ENCODE results near the gene WWOX.

WWOX gene

GRCh38 chr16:78817200-78817739, 717.8 kb downstream of the WWOX start:
- ATAC-seq, result no peak
- TF ChIP-seq GLIS3 (CRISPR knock-in tag; IDR thresholded peaks at IDR 0.05) (no peak), BACH2 (CRISPR knock-in tag; IDR thresholded peaks at IDR 0.05; ENCODE audit: borderline replicate concordance) (no peak), ZFP30 (CRISPR knock-in tag; IDR thresholded peaks at IDR 0.05) (no peak), CSDC2 (CRISPR knock-in tag; IDR thresholded peaks at IDR 0.05) (no peak), OSR1 (CRISPR knock-in tag; IDR thresholded peaks at IDR 0.05) (no peak), RARB (CRISPR knock-in tag; IDR thresholded peaks at IDR 0.05) (no peak), CSRNP3 (CRISPR knock-in tag; IDR thresholded peaks at IDR 0.05) (no peak), POU6F1 (CRISPR knock-in tag; IDR thresholded peaks at IDR 0.05; ENCODE audit: borderline replicate concordance, low read depth) (no peak), ZNF565 (CRISPR knock-in tag; conservative IDR thresholded peaks at IDR 0.05; ENCODE audit: low read depth) (no peak), ZC3H10 (CRISPR knock-in tag; IDR thresholded peaks at IDR 0.05) (no peak)
- TF ChIP-seq, protein P1, sequence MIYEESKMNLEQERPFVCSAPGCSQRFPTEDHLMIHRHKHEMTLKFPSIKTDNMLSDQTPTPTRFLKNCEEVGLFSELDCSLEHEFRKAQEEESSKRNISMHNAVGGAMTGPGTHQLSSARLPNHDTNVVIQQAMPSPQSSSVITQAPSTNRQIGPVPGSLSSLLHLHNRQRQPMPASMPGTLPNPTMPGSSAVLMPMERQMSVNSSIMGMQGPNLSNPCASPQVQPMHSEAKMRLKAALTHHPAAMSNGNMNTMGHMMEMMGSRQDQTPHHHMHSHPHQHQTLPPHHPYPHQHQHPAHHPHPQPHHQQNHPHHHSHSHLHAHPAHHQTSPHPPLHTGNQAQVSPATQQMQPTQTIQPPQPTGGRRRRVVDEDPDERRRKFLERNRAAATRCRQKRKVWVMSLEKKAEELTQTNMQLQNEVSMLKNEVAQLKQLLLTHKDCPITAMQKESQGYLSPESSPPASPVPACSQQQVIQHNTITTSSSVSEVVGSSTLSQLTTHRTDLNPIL (CRISPR knock-in tag; IDR thresholded peaks at IDR 0.05; ENCODE audit: low read depth), result no peak

- TF ChIP-seq, protein P1 (CRISPR knock-in tag; IDR thresholded peaks at IDR 0.05; ENCODE audit: low read depth), result no peak
- TF ChIP-seq PPARA (CRISPR knock-in tag; IDR thresholded peaks at IDR 0.05; ENCODE audit: borderline replicate concordance) (no peak), OSR1 (CRISPR knock-in tag; IDR thresholded peaks at IDR 0.05) (no peak), ZFP30 (CRISPR knock-in tag; IDR thresholded peaks at IDR 0.05) (no peak), ZC3H10 (CRISPR knock-in tag; IDR thresholded peaks at IDR 0.05) (no peak)
- no peak for ATAC-seq
Measured at GRCh38 chr16:78821335-78821734, 721.9 kb downstream of the WWOX start.

GRCh38 chr16:78822509-78822908, 723.1 kb downstream of the WWOX start:
- no peak for ATAC-seq
- TF ChIP-seq POU6F1 (CRISPR knock-in tag; IDR thresholded peaks at IDR 0.05; ENCODE audit: borderline replicate concordance, low read depth), result no peak
- no peak for TF ChIP-seq ARNTL (CRISPR knock-in tag; IDR thresholded peaks at IDR 0.05; ENCODE audit: borderline replicate concordance, low read depth)
- TF ChIP-seq TOX (CRISPR knock-in tag; IDR thresholded peaks at IDR 0.05; ENCODE audit: borderline replicate concordance), result no peak
- TF ChIP-seq ESRRG (CRISPR knock-in tag; IDR thresholded peaks at IDR 0.05), result no peak
- no peak for TF ChIP-seq PPARA (CRISPR knock-in tag; IDR thresholded peaks at IDR 0.05; ENCODE audit: borderline replicate concordance)
- no peak for TF ChIP-seq ZC3H10 (CRISPR knock-in tag; IDR thresholded peaks at IDR 0.05)

DNA sequence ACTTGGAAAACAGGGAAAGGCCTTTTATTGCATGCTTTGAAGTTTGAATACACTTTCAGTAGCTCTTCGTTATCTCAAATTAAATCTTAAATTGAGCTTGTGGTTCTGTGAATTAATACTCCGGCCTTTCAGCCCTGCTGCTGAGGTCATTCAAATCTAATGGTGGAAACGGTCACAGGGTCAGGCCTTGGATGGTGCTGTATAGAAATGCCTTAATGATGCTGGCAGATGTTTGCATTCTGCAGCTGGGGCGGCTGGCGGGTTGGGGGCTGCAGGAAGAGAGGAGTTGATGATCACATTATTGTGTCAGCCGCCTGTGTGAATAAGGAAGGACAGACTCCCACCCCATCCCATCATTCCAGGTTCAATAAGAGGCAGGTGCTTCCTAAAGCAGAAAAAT, 723.6 kb downstream of the WWOX start:
- ATAC-seq, result no peak
- TF ChIP-seq, protein P2, sequence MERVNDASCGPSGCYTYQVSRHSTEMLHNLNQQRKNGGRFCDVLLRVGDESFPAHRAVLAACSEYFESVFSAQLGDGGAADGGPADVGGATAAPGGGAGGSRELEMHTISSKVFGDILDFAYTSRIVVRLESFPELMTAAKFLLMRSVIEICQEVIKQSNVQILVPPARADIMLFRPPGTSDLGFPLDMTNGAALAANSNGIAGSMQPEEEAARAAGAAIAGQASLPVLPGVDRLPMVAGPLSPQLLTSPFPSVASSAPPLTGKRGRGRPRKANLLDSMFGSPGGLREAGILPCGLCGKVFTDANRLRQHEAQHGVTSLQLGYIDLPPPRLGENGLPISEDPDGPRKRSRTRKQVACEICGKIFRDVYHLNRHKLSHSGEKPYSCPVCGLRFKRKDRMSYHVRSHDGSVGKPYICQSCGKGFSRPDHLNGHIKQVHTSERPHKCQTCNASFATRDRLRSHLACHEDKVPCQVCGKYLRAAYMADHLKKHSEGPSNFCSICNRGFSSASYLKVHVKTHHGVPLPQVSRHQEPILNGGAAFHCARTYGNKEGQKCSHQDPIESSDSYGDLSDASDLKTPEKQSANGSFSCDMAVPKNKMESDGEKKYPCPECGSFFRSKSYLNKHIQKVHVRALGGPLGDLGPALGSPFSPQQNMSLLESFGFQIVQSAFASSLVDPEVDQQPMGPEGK (CRISPR knock-in tag; IDR thresholded peaks at IDR 0.05; ENCODE audit: borderline replicate concordance), result no peak
- TF ChIP-seq OSR1 (CRISPR knock-in tag; IDR thresholded peaks at IDR 0.05), result no peak
- TF ChIP-seq PPARA (CRISPR knock-in tag; IDR thresholded peaks at IDR 0.05; ENCODE audit: borderline replicate concordance), result no peak
- TF ChIP-seq ZNF8 (CRISPR knock-in tag; IDR thresholded peaks at IDR 0.05), result no peak
- TF ChIP-seq ISL1 (CRISPR knock-in tag; IDR thresholded peaks at IDR 0.05), result no peak
- TF ChIP-seq ZNF565 (CRISPR knock-in tag; conservative IDR thresholded peaks at IDR 0.05; ENCODE audit: low read depth), result no peak
- TF ChIP-seq, protein P3, sequence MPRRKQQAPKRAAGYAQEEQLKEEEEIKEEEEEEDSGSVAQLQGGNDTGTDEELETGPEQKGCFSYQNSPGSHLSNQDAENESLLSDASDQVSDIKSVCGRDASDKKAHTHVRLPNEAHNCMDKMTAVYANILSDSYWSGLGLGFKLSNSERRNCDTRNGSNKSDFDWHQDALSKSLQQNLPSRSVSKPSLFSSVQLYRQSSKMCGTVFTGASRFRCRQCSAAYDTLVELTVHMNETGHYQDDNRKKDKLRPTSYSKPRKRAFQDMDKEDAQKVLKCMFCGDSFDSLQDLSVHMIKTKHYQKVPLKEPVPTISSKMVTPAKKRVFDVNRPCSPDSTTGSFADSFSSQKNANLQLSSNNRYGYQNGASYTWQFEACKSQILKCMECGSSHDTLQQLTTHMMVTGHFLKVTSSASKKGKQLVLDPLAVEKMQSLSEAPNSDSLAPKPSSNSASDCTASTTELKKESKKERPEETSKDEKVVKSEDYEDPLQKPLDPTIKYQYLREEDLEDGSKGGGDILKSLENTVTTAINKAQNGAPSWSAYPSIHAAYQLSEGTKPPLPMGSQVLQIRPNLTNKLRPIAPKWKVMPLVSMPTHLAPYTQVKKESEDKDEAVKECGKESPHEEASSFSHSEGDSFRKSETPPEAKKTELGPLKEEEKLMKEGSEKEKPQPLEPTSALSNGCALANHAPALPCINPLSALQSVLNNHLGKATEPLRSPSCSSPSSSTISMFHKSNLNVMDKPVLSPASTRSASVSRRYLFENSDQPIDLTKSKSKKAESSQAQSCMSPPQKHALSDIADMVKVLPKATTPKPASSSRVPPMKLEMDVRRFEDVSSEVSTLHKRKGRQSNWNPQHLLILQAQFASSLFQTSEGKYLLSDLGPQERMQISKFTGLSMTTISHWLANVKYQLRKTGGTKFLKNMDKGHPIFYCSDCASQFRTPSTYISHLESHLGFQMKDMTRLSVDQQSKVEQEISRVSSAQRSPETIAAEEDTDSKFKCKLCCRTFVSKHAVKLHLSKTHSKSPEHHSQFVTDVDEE (CRISPR knock-in tag; IDR thresholded peaks at IDR 0.05), result no peak
- no peak for TF ChIP-seq GLIS3 (CRISPR knock-in tag; IDR thresholded peaks at IDR 0.05)
- no peak for TF ChIP-seq POU6F1 (CRISPR knock-in tag; IDR thresholded peaks at IDR 0.05; ENCODE audit: borderline replicate concordance, low read depth)
- TF ChIP-seq TOX (CRISPR knock-in tag; IDR thresholded peaks at IDR 0.05; ENCODE audit: borderline replicate concordance), result no peak
- no peak for TF ChIP-seq SNAI2 (CRISPR knock-in tag; IDR thresholded peaks at IDR 0.05)
- TF ChIP-seq ZNF70 (CRISPR knock-in tag; IDR thresholded peaks at IDR 0.05), result no peak

Data from SK-N-SH treated with all-trans-retinoic acid at 6 μM for 48 hours (cell line).